Adrenal gland (tissue), 12 donors: Measurements from ENCODE around the gene NEO1. TPM values are rescaled to one million over a fixed set of nuclear protein-coding genes. Genes with fewer than 3 reads are reported as not detected.
"Not testable (repeated sequence)": the region's sequence is repeated elsewhere in the genome, so short reads cannot be mapped to it uniquely, and the experiment has no call there.

ENCODE experiments used
- DNase-seq, 7 donors: peaks; one replicate each; pipeline ENCODE4 v3.0.0-alpha.2; 2019 to 2020
- H3K27ac ChIP-seq, 5 donors: fragments of 200-600 bp; sonication (generic) in 4 of 5; 1 replicate in 3 of 5; 2 replicates in 2 of 5; pipeline versions ENCODE4 v1.5.1 to v1.8.0; 2016 to 2020; ENCODE audit warnings: mild to moderate bottlenecking in 1 of 5
- H3K27me3 ChIP-seq: fragments of 200-600 bp; 2 replicates; pipeline ENCODE4 v1.8.0; 2021
- H3K36me3 ChIP-seq, 2 donors: fragments of 200-600 bp; replicated peaks in 1 of 2; 1 replicate in 1 of 2; 2 replicates in 1 of 2; pipeline versions ENCODE4 v1.5.1 to v1.8.0; 2018 to 2022
- H3K4me1 ChIP-seq, 2 donors: fragments of 200-600 bp; replicated peaks in 1 of 2; 1 replicate in 1 of 2; 2 replicates in 1 of 2; pipeline versions ENCODE4 v1.5.1 to v1.8.0; 2018 to 2021
- H3K4me3 ChIP-seq, 4 donors: fragments of 200-600 bp; sonication (generic) in 3 of 4; one replicate each; pipeline ENCODE4 v1.5.1; 2016 to 2018
- H3K9me3 ChIP-seq, 3 donors: fragments of 200-600 bp; sonication (generic) in 1 of 3; replicated peaks in 1 of 3; 1 replicate in 2 of 3; 2 replicates in 1 of 3; pipeline versions ENCODE4 v1.5.1 to v1.8.0; 2016 to 2021
- POLR2A ChIP-seq, 2 donors: fragments of 450-650 bp; IDR thresholded peaks; one replicate each; pipeline ENCODE4 v1.6.1; 2017; ENCODE audit warnings: antibody characterized with exemption in 2 of 2, mild to moderate bottlenecking in 2 of 2, moderate library complexity in 1 of 2
- WGBS, 4 donors: extraction: QIAGEN DNeasy Blood & Tissue Kit in 2 of 4; methylation state at CpG; one replicate each; pipeline versions ENCODE4 v1.1.5 to v1.1.7; 2013 to 2017; 5-methylcytosine and 5-hydroxymethylcytosine counted together
- intact Hi-C, 2 donors: fragments of 100-400 bp; cut with DNase I; formaldehyde crosslinking; loops; one replicate each; pipeline versions ENCODE4 v1.14.1 to v1.15.0; 2022 to 2023
- polyA plus RNA-seq, 3 donors: library from polyadenylated mRNA; stranded (reverse); fragments of 200-250 nt in 2 of 3; fragments of 350-450 nt in 1 of 3; fragmentation: Illumina TruSeq in 1 of 3; extraction: RNeasy Lipid Tissue Mini Kit (QIAGEN cat#74804) in 1 of 3; gene quantifications; one replicate each; pipeline ENCODE4 v1.2.3, GENCODE V29; 2013 to 2014
- total RNA-seq, 9 donors: library from RNA; depleted of rRNA in 4 of 9; stranded (reverse); fragments of >200 nt in 4 of 9; fragments of 120-200 nt in 1 of 9; fragmentation: NEBNext Ultra II Directional in 1 of 9; extraction: Animal tissue kit (Norgen Biotek cat#: 25700) in 1 of 9; gene quantifications; one replicate each; pipeline versions ENCODE4 v1.1.0 to v1.2.4, GENCODE V29; 2013 to 2023
- TF ChIP-seq, protein P1 (sequence below), 6 experiments: fragments of 450-650 bp in 4 of 6; fragments of 200-600 bp in 2 of 6; sonication (generic) in 1 of 6; IDR thresholded peaks; 1 replicate in 5 of 6; 2 replicates in 1 of 6; pipeline versions ENCODE4 v1.5.1 to v1.8.0; 2016 to 2021; ENCODE audit warnings: antibody characterized with exemption in 6 of 6, mild to moderate bottlenecking in 2 of 6, moderate library complexity in 1 of 6
- donor health status: healthy with polysubstance abuse.
- donor health status: Bipolar disorder and iron deficiency.
- donor health status: DM: yes; HTN: yes; CAD: no.
- donor health status: DM: no; HTN: no; CAD: no.
- donor health status: DM: no; HTN: no; CAD: no.
- donor health status: DM: yes; HTN: yes; CAD: no.

The NEO1 gene
- total and polyA plus RNA-seq, 12 donors, result 5.7 to 28.6 (median 17.1) TPM

DNA sequence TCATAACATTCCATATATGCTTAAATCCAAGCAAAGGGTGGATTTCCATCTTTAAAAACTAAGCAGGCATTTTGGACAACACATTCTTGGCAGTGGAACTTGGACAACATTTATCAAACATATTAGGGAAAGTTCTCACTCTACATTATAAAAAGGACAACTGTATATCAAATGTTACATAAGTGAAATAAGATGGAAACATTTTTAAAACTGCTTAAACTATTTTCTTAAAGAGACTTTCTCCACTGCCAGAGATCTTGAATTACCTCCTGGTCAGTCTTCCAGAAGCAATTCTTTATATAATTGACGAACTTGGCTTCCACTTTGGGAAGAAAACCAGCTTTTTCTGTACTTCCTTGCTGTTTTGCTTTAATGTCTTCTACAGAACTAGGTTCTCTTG is 109.3 kb downstream of the NEO1 start:
- no peaks in the 10 kb centered on the region for H3K4me1 ChIP-seq
- TF ChIP-seq, protein P1, sequence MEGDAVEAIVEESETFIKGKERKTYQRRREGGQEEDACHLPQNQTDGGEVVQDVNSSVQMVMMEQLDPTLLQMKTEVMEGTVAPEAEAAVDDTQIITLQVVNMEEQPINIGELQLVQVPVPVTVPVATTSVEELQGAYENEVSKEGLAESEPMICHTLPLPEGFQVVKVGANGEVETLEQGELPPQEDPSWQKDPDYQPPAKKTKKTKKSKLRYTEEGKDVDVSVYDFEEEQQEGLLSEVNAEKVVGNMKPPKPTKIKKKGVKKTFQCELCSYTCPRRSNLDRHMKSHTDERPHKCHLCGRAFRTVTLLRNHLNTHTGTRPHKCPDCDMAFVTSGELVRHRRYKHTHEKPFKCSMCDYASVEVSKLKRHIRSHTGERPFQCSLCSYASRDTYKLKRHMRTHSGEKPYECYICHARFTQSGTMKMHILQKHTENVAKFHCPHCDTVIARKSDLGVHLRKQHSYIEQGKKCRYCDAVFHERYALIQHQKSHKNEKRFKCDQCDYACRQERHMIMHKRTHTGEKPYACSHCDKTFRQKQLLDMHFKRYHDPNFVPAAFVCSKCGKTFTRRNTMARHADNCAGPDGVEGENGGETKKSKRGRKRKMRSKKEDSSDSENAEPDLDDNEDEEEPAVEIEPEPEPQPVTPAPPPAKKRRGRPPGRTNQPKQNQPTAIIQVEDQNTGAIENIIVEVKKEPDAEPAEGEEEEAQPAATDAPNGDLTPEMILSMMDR (IDR thresholded peaks at IDR 0.05), result no peak
- no peak for TF ChIP-seq POLR2A (IDR thresholded peaks at IDR 0.05)
- 48 to 80% (median 65%) methylated on average over 1 of the region's 1 CpG for WGBS, 4 donors
- H3K27me3 ChIP-seq, result no peaks in the 10 kb centered on the region
- H3K4me3 ChIP-seq, result no peak overlapping the region
- H3K27ac ChIP-seq, result no peak overlapping the region
- H3K36me3 ChIP-seq, result no peaks in the 10 kb centered on the region
- H3K9me3 ChIP-seq, result no peaks in the 10 kb centered on the region
- intact Hi-C loops, result no loop called here
- no peak for DNase-seq

- Histone ChIP-seq H3K27ac (no peak overlapping the region), H3K27me3 (no peaks in the 10 kb centered on the region), H3K4me3 (no peak overlapping the region), H3K9me3 (no peaks in the 10 kb centered on the region), H3K36me3 (no peaks in the 10 kb centered on the region), H3K4me1 (no peaks in the 10 kb centered on the region)
- intact Hi-C loops, result no loop called here
- DNase-seq, result no peak
- no peak for TF ChIP-seq POLR2A (IDR thresholded peaks at IDR 0.05)
- TF ChIP-seq, protein P1 (IDR thresholded peaks at IDR 0.05), result no peak
- WGBS, 4 donors, result 92 to 94% (median 93%) methylated on average over 3 of the region's 3 CpGs
Measured at GRCh38 chr15:73165435-73165834, 113.2 kb downstream of the NEO1 start.

GRCh38 chr15:73165844-73166243 is 113.6 kb downstream of the NEO1 start:
- H3K27me3 ChIP-seq, result no peaks in the 10 kb centered on the region
- no peaks in the 10 kb centered on the region for H3K4me1 ChIP-seq
- H3K4me3 ChIP-seq, result no peak overlapping the region
- intact Hi-C loops, result no loop called here
- no peak for DNase-seq
- WGBS, 4 donors, result 93 to 98% (median 95%) methylated on average over 4 of the region's 4 CpGs
- H3K27ac ChIP-seq, result no peak overlapping the region
- TF ChIP-seq, protein P1 (IDR thresholded peaks at IDR 0.05), result no peak
- TF ChIP-seq POLR2A (IDR thresholded peaks at IDR 0.05), result no peak
- H3K9me3 ChIP-seq, result no peaks in the 10 kb centered on the region
- no peaks in the 10 kb centered on the region for H3K36me3 ChIP-seq

GRCh38 chr15:73166711-73167110 is 114.4 kb downstream of the NEO1 start:
- no CpG with 5 or more reads among the region's 1 CpG for WGBS, 4 donors
- H3K4me3 ChIP-seq, intact Hi-C loops, DNase-seq, H3K4me1 ChIP-seq, H3K9me3 ChIP-seq, H3K27me3 ChIP-seq, H3K27ac ChIP-seq, H3K36me3 ChIP-seq: not testable (repeated sequence)

- H3K9me3 ChIP-seq, result no peaks in the 10 kb centered on the region
- H3K36me3 ChIP-seq, result no peaks in the 10 kb centered on the region
- TF ChIP-seq, protein P1 (IDR thresholded peaks at IDR 0.05), result no peak
- TF ChIP-seq POLR2A (IDR thresholded peaks at IDR 0.05), result no peak
- no peak overlapping the region for H3K27ac ChIP-seq
- WGBS, 4 donors, result 96 to 100% (median 98%) methylated on average over 3 of the region's 3 CpGs
- H3K4me3 ChIP-seq, result no peak overlapping the region
- no peaks in the 10 kb centered on the region for H3K4me1 ChIP-seq
- intact Hi-C loops, result no loop called here
- H3K27me3 ChIP-seq, result no peaks in the 10 kb centered on the region
- no peak for DNase-seq
Measured at GRCh38 chr15:73168487-73168886, 116.2 kb downstream of the NEO1 start.
